ENCODE data around the gene CXCL3.

GRCh38 chr4:74015126-74015780 is 23.2 kb downstream of the CXCL3 start:
- TF ChIP-seq CTCF (conservative IDR thresholded peaks at IDR 0.05 in 1 of 2, IDR thresholded peaks at IDR 0.05 in 1 of 2; ENCODE audit: extremely low read depth in 1 of 2, insufficient read depth in 1 of 2, low read depth in 1 of 2, low read length in 2 of 2) (no peak), EZH2 (IDR thresholded peaks at IDR 0.05; ENCODE audit: borderline replicate concordance, low read length) (no peak)
